Measurements from ENCODE around the gene COL6A3.

The COL6A3 gene

GRCh38 chr2:237413777-237414661 lies at the start of gene COL6A3:
COL6A3 (minus strand) TSS chr2:237414164; CDS start chr2:237396817, 17,347 bp downstream.
- Histone ChIP-seq H3K36me3 (ENCODE audit: control insufficient read depth, low read depth, low read length) (no peaks in the 10 kb centered on the region), H3K4me3 (ENCODE audit: low read length) (no peak within 1 kb of the TSS), H3K9me3 (ENCODE audit: control insufficient read depth, low read depth, low read length) (no peaks in the 10 kb centered on the region), H3K27ac (ENCODE audit: low read length) (no peak within 1 kb of the TSS), H3K4me1 (ENCODE audit: control insufficient read depth, low read depth, low read length) (no peaks in the 10 kb centered on the region), H3K9ac (ENCODE audit: low read length) (no peak within 1 kb of the TSS), H3K27me3 (ENCODE audit: control insufficient read depth, insufficient read depth, low read length) (no peaks in the 10 kb centered on the region)

GRCh38 chr2:237459741-237460174 lies 45.8 kb upstream of the COL6A3 start:
- Histone ChIP-seq H3K27me3 (ENCODE audit: control insufficient read depth, insufficient read depth, low read length) (no peaks in the 10 kb centered on the region), H3K9ac (ENCODE audit: low read length) (no peak overlapping the region), H3K4me3 (ENCODE audit: low read length) (no peak overlapping the region), H3K27ac (ENCODE audit: low read length) (no peak overlapping the region), H3K4me1 (ENCODE audit: control insufficient read depth, low read depth, low read length) (no peaks in the 10 kb centered on the region), H3K36me3 (ENCODE audit: control insufficient read depth, low read depth, low read length) (no peaks in the 10 kb centered on the region), H3K9me3 (ENCODE audit: control insufficient read depth, low read depth, low read length) (no peaks in the 10 kb centered on the region)

- Histone ChIP-seq H3K4me1 (ENCODE audit: control insufficient read depth, low read depth, low read length) (no peaks in the 10 kb centered on the region), H3K27ac (ENCODE audit: low read length) (no peak overlapping the region), H3K36me3 (ENCODE audit: control insufficient read depth, low read depth, low read length) (no peaks in the 10 kb centered on the region), H3K9me3 (ENCODE audit: control insufficient read depth, low read depth, low read length) (no peaks in the 10 kb centered on the region), H3K27me3 (ENCODE audit: control insufficient read depth, insufficient read depth, low read length) (no peaks in the 10 kb centered on the region), H3K4me3 (ENCODE audit: low read length) (no peak overlapping the region), H3K9ac (ENCODE audit: low read length) (no peak overlapping the region)
These were observed 45.3 kb upstream of the COL6A3 start for GRCh38 chr2:237459226-237459625.

GRCh38 chr2:237458519-237458918 lies 44.6 kb upstream of the COL6A3 start:
- Histone ChIP-seq H3K4me1 (ENCODE audit: control insufficient read depth, low read depth, low read length) (no peaks in the 10 kb centered on the region), H3K4me3 (ENCODE audit: low read length) (no peak overlapping the region), H3K27ac (ENCODE audit: low read length) (no peak overlapping the region), H3K36me3 (ENCODE audit: control insufficient read depth, low read depth, low read length) (no peaks in the 10 kb centered on the region), H3K9ac (ENCODE audit: low read length) (no peak overlapping the region), H3K27me3 (ENCODE audit: control insufficient read depth, insufficient read depth, low read length) (no peaks in the 10 kb centered on the region), H3K9me3 (ENCODE audit: control insufficient read depth, low read depth, low read length) (no peaks in the 10 kb centered on the region)

DNA sequence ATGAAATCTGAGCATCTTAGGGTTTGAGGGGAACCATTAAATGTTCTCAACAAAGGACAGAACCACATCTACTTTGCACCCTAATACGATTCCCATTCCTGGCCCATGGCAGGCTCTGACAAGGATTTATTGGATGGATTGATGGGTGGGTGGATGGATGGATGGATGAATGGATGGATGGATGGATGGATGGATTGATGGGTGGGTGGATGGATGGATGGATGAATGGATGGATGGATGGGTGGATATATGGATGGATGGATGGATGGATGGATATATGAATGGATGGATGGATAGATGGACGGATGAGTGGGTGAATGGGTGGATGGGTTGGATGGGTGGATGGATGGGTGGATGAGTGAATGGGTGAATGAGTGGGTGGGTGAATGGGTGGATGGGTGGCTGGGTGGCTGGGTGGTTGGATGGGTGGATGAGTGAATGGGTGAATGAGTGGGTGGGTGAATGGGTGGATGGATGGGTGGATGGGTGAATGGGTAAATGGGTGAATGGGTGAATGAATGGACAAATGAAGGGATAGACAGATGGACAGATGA lies 43.5 kb upstream of the COL6A3 start:
- Histone ChIP-seq H3K4me1 (ENCODE audit: control insufficient read depth, low read depth, low read length) (no peaks in the 10 kb centered on the region), H3K9me3 (ENCODE audit: control insufficient read depth, low read depth, low read length) (no peaks in the 10 kb centered on the region), H3K36me3 (ENCODE audit: control insufficient read depth, low read depth, low read length) (no peaks in the 10 kb centered on the region), H3K27me3 (ENCODE audit: control insufficient read depth, insufficient read depth, low read length) (peaks cover 3% of the 10 kb centered on the region), H3K4me3 (ENCODE audit: low read length) (no peak overlapping the region), H3K27ac (ENCODE audit: low read length) (no peak overlapping the region), H3K9ac (ENCODE audit: low read length) (no peak overlapping the region)

DNA sequence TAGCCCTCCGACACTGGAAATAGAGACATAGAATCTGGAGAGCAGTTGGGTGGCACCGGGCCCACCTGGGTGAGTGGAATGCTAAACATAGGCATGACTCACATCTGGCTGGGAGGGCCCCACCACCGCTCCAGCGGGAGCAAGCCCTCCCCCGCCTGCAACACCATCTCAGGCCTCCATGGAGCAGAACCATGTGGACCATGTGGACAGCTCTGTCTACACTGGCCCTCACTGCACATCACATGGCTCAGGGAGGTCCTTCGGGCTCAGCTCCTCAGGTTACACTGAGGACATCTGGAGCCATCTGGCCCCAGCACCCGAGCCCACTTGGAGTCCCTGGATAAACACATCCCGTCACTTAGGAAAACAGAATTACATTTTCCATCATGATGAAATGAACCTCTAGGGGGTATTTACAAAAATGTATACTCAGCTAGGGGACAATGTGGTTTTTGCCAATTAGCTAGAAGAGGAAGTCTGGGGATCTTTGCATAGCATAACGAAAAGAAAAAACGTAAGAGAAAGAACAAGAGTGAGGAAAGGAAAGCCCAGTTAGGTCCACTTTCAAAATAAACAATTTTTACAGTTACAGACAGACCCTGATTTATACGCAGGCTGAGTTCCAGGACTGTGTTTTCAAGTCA lies 42.4 kb upstream of the COL6A3 start:
- H3K36me3 ChIP-seq (ENCODE audit: control insufficient read depth, low read depth, low read length), result no peaks in the 10 kb centered on the region
- no peak overlapping the region for H3K27ac ChIP-seq (ENCODE audit: low read length)
- peaks cover 3% of the 10 kb centered on the region for H3K27me3 ChIP-seq (ENCODE audit: control insufficient read depth, insufficient read depth, low read length)
- H3K9me3 ChIP-seq (ENCODE audit: control insufficient read depth, low read depth, low read length), result no peaks in the 10 kb centered on the region
- no peak overlapping the region for H3K4me3 ChIP-seq (ENCODE audit: low read length)
- H3K9ac ChIP-seq (ENCODE audit: low read length), result no peak overlapping the region
- peaks cover 9% of the 10 kb centered on the region for H3K4me1 ChIP-seq (ENCODE audit: control insufficient read depth, low read depth, low read length)

- Histone ChIP-seq H3K4me3 (ENCODE audit: low read length) (no peak overlapping the region), H3K27me3 (ENCODE audit: control insufficient read depth, insufficient read depth, low read length) (peaks cover 3% of the 10 kb centered on the region), H3K9ac (ENCODE audit: low read length) (no peak overlapping the region), H3K27ac (ENCODE audit: low read length) (no peak overlapping the region), H3K9me3 (ENCODE audit: control insufficient read depth, low read depth, low read length) (no peaks in the 10 kb centered on the region), H3K4me1 (ENCODE audit: control insufficient read depth, low read depth, low read length) (peaks cover 9% of the 10 kb centered on the region), H3K36me3 (ENCODE audit: control insufficient read depth, low read depth, low read length) (no peaks in the 10 kb centered on the region)
These were observed 41.8 kb upstream of the COL6A3 start for GRCh38 chr2:237455764-237456163.

- H3K9me3 ChIP-seq (ENCODE audit: control insufficient read depth, low read depth, low read length), result no peaks in the 10 kb centered on the region
These were observed 39.7 kb upstream of the COL6A3 start for GRCh38 chr2:237453671-237454070.

DNA sequence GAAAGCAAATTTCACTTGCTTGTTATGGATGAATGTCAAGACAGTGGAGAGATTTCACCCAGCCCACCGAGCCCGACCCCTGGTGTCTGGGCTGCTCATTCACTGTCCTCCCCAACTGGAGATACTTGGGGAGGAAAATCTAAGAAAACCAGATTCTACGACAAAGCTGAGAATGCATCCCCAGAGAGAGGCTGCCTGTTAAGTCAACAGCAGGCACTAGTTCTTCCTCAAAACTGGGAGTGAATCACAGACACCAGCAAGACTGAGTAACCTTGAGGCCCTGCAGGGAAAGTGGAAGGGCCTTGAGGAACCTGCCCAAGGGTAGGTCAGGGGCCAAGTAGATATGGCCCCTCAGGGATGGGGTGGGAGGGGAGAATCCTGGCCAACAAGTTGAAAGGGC lies 38.9 kb upstream of the COL6A3 start:
- Histone ChIP-seq H3K27me3 (ENCODE audit: control insufficient read depth, insufficient read depth, low read length) (peaks cover 3% of the 10 kb centered on the region), H3K27ac (ENCODE audit: low read length) (no peak overlapping the region), H3K4me1 (ENCODE audit: control insufficient read depth, low read depth, low read length) (peaks cover 9% of the 10 kb centered on the region), H3K4me3 (ENCODE audit: low read length) (no peak overlapping the region), H3K9ac (ENCODE audit: low read length) (no peak overlapping the region), H3K36me3 (ENCODE audit: control insufficient read depth, low read depth, low read length) (no peaks in the 10 kb centered on the region), H3K9me3 (ENCODE audit: control insufficient read depth, low read depth, low read length) (no peaks in the 10 kb centered on the region)

More at GRCh38 chr2:237453671-237454070, 39.7 kb upstream of the COL6A3 start:
- Histone ChIP-seq H3K27ac (ENCODE audit: low read length) (no peak overlapping the region), H3K4me3 (ENCODE audit: low read length) (no peak overlapping the region), H3K4me1 (ENCODE audit: control insufficient read depth, low read depth, low read length) (peaks cover 9% of the 10 kb centered on the region), H3K27me3 (ENCODE audit: control insufficient read depth, insufficient read depth, low read length) (peaks cover 3% of the 10 kb centered on the region), H3K36me3 (ENCODE audit: control insufficient read depth, low read depth, low read length) (no peaks in the 10 kb centered on the region), H3K9ac (ENCODE audit: low read length) (no peak overlapping the region)

GRCh38 chr2:237451643-237452469 lies 37.9 kb upstream of the COL6A3 start:
- Histone ChIP-seq H3K27me3 (ENCODE audit: control insufficient read depth, insufficient read depth, low read length) (peaks cover 3% of the 10 kb centered on the region), H3K4me1 (ENCODE audit: control insufficient read depth, low read depth, low read length) (peaks cover 9% of the 10 kb centered on the region)

GRCh38 chr2:237450583-237450982 lies 36.6 kb upstream of the COL6A3 start:
- no peak overlapping the region for H3K9ac ChIP-seq (ENCODE audit: low read length)
- no peaks in the 10 kb centered on the region for H3K36me3 ChIP-seq (ENCODE audit: control insufficient read depth, low read depth, low read length)
- no peak overlapping the region for H3K27ac ChIP-seq (ENCODE audit: low read length)
- H3K9me3 ChIP-seq (ENCODE audit: control insufficient read depth, low read depth, low read length), result no peaks in the 10 kb centered on the region
- peaks cover 9% of the 10 kb centered on the region for H3K4me1 ChIP-seq (ENCODE audit: control insufficient read depth, low read depth, low read length)
- no peak overlapping the region for H3K4me3 ChIP-seq (ENCODE audit: low read length)
- H3K27me3 ChIP-seq (ENCODE audit: control insufficient read depth, insufficient read depth, low read length), result peaks cover 3% of the 10 kb centered on the region

More at GRCh38 chr2:237451643-237452469, 37.9 kb upstream of the COL6A3 start:
- Histone ChIP-seq H3K9ac (ENCODE audit: low read length) (no peak overlapping the region), H3K27ac (ENCODE audit: low read length) (no peak overlapping the region), H3K9me3 (ENCODE audit: control insufficient read depth, low read depth, low read length) (no peaks in the 10 kb centered on the region), H3K4me3 (ENCODE audit: low read length) (no peak overlapping the region), H3K36me3 (ENCODE audit: control insufficient read depth, low read depth, low read length) (no peaks in the 10 kb centered on the region)

Data from iPS-18a (cell line).